LHCN-M2 (cell line): Measurements from ENCODE around the gene BMPR1A. TPM values are rescaled to one million over a fixed set of nuclear protein-coding genes. Genes with fewer than 3 reads are reported as not detected.
"Not testable (repeated sequence)": the region's sequence is repeated elsewhere in the genome, so short reads cannot be mapped to it uniquely, and the experiment has no call there.

Experiments used
- DNase-seq: peaks from one replicate; pipeline ENCODE4 v3.0.0-alpha.2; 2012; ENCODE audit warnings: low read depth
- total RNA-seq: library from RNA; depleted of rRNA; stranded (reverse); fragments of >200 nt; gene quantifications from 2 replicates; pipeline ENCODE4 v1.2.3, GENCODE V29; 2014

The BMPR1A gene
- total RNA-seq, 1 experiment from 2014 or later: 28.8 TPM

GRCh38 chr10:86878983-86879713 lies 122.7 kb downstream of the BMPR1A start:
- no peak for DNase-seq

- DNase-seq: no peak
These were observed 124.6 kb downstream of the BMPR1A start for GRCh38 chr10:86880971-86881370.

- DNase-seq: peak; percentile 79
These were observed 132.4 kb downstream of the BMPR1A start for GRCh38 chr10:86888585-86889381.

- DNase-seq: no peak
These were observed 133.6 kb downstream of the BMPR1A start for GRCh38 chr10:86889997-86890396.

GRCh38 chr10:86898511-86898910 lies 142.1 kb downstream of the BMPR1A start:
- DNase-seq: no peak

- no peak for DNase-seq
These were observed 142.7 kb downstream of the BMPR1A start for GRCh38 chr10:86899132-86899531.

- peak; percentile 54 for DNase-seq
These were observed 143.4 kb downstream of the BMPR1A start for GRCh38 chr10:86899670-86900276.

GRCh38 chr10:86900955-86901354 lies 144.5 kb downstream of the BMPR1A start:
- no peak for DNase-seq

GRCh38 chr10:86904600-86904999 lies 148.2 kb downstream of the BMPR1A start:
- DNase-seq: no peak

GRCh38 chr10:86905429-86905828 lies 149.0 kb downstream of the BMPR1A start:
- DNase-seq: no peak

- no peak for DNase-seq
These were observed 158.3 kb downstream of the BMPR1A start for GRCh38 chr10:86914734-86915133.

GRCh38 chr10:86918022-86918471 lies 161.6 kb downstream of the BMPR1A start:
- peak; percentile 63 for DNase-seq

- no peak for DNase-seq
These were observed 166.1 kb downstream of the BMPR1A start for GRCh38 chr10:86922553-86922961.

- no peak for DNase-seq
These were observed 173.3 kb downstream of the BMPR1A start for GRCh38 chr10:86929468-86930380.

GRCh38 chr10:86931872-86932271 lies 175.5 kb downstream of the BMPR1A start:
- peak; percentile 15 for DNase-seq

GRCh38 chr10:86932674-86933073 lies 176.3 kb downstream of the BMPR1A start:
- no peak for DNase-seq

- not testable (repeated sequence) for DNase-seq
These were observed 177.8 kb downstream of the BMPR1A start for GRCh38 chr10:86934162-86934711.

- peak; percentile 53 for DNase-seq
These were observed 180.5 kb downstream of the BMPR1A start for GRCh38 chr10:86936661-86937501.

GRCh38 chr10:86937502-86938154 lies 181.2 kb downstream of the BMPR1A start:
- no peak for DNase-seq
